CD4-positive, alpha-beta T cell treated with Interferon gamma for 1 hour (primary cell): ENCODE results near the gene SYNE4.
"Not testable (repeated sequence)": the region's sequence is repeated elsewhere in the genome, so short reads cannot be mapped to it uniquely, and the experiment has no call there.

Experiments used
- DNase-seq: peaks from one replicate; pipeline ENCODE4 v3.0.0-alpha.2; 2020

SYNE4 gene

GRCh38 chr19:36008336-36008978 is at the start of gene SYNE4:
TSS of gene SYNE4 (minus strand) at chr19:36008813. CDS start at chr19:36008681, 132 bp downstream.
- no peak for DNase-seq

GRCh38 chr19:36054733-36055686 is 46.4 kb upstream of the SYNE4 start, which contains the start of gene WDR62:
TSS of gene WDR62 (plus strand) at chr19:36054897. CDS start at chr19:36054972, 75 bp downstream.
- DNase-seq: peak; percentile 92

DNA sequence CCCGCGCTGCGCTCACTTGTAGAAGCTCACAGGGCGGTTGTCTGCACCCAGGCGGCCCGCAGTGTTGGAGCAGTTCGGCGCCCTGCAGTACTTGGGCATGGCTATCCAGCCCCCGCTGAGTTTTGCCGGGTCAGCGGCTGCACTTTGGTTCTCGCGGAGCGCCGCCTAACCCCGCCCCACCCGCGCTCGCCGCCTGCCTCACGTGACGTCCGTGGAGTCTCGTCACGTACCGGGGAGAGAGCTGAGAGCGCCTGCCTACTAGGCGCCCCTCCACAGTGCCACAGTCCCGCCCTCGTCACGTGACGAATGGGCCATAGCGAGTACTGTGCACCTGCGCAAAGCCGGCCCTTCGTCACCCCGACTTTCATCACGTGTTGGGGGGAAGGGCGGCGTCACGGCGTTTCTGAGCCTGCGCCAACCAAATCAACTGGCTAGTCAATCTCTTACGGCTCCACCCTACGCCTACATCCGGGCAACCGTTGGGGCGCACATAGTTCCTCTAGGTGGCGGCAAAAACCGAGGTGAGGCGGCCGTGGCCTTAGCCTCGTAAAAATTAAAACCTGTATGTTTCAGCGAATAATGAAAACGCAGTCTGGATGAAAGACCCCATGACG is 45.6 kb upstream of the SYNE4 start, which contains the start of gene THAP8:
Gene THAP8, minus strand, starts transcription at position 167 of the 614 bp plus-strand sequence. Its CDS starts 68 bp downstream, at position 99.
- peak; percentile 100 for DNase-seq

DNA sequence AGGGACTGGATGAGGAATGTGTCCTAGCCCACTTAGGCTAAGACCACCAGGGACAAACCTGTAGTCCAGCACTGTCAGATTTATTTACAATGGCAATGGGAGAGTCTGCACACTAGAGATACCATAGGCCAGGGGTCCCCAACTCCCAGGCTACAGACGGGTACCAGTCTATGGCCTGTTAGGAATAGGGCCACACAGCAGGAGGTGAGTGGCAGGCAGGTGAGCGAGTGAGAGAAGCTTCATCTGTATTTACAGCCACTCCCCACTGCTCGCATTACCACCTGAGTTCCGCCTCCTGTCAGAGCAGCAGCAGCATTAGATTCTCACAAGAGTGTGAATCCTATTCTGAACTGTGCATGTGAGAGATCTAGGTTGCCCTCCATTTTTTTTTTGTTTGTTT is 43.0 kb upstream of the SYNE4 start:
- no peak for DNase-seq

GRCh38 chr19:36051236-36051635 is 42.6 kb upstream of the SYNE4 start:
- no peak for DNase-seq

- DNase-seq: no peak
These were observed 40.6 kb upstream of the SYNE4 start for GRCh38 chr19:36049080-36049698.

DNA sequence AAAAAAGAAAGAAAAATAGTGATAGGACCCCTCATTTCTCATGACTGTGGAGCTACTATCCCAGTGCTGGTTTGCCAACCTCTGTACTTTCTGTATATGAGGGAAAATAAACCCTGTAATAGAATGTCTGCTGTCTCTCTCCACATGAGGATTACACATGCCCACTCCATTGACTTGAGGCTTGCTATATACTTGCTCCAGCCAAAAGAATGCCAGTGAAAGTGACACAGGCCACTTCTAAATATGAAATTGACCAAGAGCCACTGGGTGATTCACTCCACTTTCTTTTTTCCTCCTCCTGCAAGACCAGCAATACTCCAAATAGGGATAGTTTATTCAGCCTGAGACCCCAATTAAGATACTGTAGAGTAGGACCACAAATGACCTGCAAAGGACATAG is 39.2 kb upstream of the SYNE4 start:
- DNase-seq: no peak

- DNase-seq: no peak
These were observed 37.9 kb upstream of the SYNE4 start for GRCh38 chr19:36046443-36047050.

- no peak for DNase-seq
These were observed 35.3 kb upstream of the SYNE4 start for GRCh38 chr19:36043952-36044351.

DNA sequence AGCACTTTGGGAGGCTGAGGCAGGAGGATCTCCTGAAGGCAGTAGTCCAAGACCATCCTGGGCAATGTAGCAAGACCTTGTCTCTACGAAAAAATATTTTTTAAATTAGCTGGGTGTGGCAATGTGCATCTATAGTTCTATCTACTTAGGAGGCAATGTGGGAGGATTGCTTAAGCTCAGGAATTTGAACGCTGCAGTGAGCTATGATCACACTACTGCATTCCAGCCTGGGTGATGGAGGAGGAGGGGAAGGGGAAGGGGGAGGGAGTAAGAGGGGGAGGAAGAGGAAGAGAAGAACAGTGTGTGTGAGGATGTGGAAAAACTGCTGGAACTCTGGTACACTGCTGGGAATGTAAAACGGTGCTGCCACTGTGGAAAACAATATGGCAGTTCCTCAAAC is 33.2 kb upstream of the SYNE4 start:
- DNase-seq: no peak

GRCh38 chr19:36041092-36041491 is 32.5 kb upstream of the SYNE4 start:
- DNase-seq: not testable (repeated sequence)

GRCh38 chr19:36040495-36040894 is 31.9 kb upstream of the SYNE4 start:
- no peak for DNase-seq

DNA sequence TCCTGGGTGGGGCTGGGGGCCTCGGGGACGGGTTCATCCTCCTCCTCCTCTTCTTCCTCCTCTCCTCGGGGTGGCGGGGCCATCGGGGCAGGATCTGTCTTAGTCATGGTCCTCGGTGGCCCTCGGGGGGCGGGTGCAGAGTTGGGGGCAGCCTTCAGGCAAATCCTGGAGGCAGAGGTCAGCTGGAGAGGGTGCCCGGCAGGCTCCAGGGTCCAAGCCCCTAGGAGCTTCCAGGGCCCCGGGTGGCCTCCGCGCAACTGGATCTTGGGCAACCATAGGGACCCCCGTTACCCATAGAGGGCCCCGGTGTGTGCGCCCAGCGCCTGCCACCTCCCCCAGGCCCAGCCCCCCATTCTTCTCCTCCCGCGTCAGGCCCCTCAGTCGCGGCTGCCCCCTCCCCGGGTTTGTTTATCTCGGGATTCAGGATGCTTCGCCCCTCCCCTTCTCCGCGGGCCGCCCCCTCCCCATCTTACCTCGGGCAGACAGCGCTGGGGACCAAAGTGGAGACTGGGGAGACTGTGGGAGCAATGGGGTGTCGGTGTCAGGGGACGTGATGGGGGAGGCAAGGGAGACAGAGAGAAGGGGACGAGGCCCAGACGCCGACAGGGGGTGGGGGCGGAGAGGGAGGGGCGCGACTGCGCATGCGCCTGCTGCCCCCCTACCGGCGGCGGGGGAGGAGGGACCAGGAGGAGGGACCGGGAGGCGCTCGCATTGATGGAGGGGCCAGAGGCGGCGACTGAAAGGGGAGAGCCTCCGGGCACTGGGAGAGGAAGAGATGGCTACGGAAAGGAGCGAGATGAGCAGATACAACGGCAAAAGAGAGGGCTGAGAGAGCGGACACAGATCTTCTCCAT is 23.9 kb upstream of the SYNE4 start, which contains the start of gene CLIP3:
Gene CLIP3, minus strand, starts transcription at position 623 of the 854 bp plus-strand sequence. Its CDS starts 516 bp downstream, at position 107.
- DNase-seq: peak; percentile 33

DNA sequence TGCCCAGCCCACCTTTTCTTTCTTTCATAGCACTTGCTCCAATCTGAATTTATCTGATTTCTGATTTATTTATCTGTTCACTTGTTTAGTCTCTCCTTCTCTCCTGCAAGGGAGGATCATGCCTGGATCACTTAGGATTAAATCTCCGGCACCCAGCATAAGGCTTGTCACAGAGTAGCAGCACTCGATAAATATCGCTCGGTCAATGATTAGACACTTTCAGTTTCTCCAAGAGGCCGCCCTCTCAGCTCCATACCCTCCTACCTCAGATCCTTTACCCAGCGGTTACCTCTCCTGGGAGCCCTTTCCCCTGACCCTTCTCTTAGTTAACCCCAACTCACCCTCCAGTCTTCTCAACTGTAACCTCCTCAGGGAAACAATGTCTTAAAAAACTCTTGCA is 22.7 kb upstream of the SYNE4 start:
- DNase-seq: no peak

GRCh38 chr19:36030264-36031148 is 21.9 kb upstream of the SYNE4 start:
- no peak for DNase-seq

DNA sequence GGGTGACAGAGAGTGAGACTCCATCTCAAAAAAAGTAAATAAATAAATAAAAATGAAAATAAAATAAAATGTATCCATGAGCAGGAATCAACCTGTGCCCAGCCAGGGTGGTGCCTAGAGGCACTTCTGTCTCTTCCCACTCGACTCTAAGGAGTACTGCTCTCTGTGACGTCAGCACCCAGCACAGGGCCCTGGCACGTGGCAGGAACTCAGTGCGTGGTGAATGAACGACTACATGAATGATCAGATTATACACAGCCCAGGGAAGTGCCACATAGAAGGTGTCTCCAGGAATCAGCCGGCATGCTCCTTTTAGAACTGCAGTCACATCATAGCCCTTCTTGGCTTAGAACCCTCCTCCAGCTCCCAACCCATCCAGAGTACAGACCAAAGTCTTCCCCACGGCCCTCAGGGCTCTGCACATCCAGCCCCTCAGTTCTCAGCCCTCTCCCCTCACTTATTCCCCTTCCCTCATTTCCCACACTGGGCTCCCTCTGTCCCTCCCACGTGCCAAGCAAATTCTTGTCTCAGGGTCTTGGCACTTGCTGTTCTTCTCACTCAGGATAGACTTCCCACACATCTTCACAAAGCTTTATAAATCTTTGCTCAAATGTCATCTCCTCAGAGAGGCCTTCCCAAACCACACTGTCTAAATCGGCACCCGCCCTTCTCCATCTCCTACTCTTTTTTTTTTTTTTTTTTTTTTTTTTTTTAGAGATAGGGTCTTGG is 19.9 kb upstream of the SYNE4 start:
- DNase-seq: no peak

GRCh38 chr19:36027696-36028095 is 19.1 kb upstream of the SYNE4 start:
- no peak for DNase-seq

DNA sequence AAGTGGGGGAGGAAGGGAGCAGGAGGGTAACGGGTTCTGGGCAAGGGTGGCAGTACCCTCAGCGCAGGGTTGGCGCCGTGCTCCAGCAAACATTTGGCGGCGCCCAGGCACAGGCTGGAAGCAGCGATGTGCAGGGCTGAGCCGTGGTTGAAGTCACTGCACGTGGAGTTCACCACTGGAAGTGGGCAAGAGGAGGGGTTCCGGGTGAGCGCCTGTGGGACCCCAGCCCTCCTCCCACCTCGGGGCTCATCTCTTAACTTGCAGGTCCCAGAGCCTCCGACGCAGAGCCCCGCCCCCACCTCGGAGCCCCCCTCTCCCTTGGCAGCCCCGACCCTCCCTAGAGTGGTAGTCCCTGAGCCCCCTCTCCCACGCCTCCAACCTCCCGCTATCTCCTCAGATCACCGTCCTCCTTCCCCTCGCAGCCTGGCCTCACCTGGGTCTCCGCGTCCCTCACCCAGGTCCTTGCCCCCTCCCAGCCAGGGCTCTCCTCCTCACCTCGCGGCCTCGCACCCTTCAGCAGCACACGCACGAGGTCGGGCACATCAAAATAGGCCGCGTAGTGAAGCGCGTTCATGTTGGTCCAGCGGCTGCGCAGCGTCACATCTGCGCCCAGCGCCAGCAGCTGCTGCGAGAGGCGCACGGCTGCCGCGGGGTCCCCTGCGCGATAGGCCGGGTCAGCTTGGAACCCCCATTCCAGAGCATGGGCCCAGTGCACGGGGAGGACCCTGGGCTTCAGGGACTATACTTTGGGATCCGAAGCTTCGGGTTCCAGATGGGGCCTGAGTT is 17.7 kb upstream of the SYNE4 start:
- DNase-seq: no peak

GRCh38 chr19:36025541-36025940 is 16.9 kb upstream of the SYNE4 start:
- no peak for DNase-seq
